ENCODE results near the gene MAGEB4.

The MAGEB4 gene

GRCh38 chrX:30283456-30284200 lies 41.8 kb downstream of the MAGEB4 start:
- no peak for DNase-seq

Data from hypothalamus (tissue), 51 donors.